A673 (cell line): ENCODE data around the gene B4GALNT3.

ENCODE experiments used
- EZH2 ChIP-seq: fragments of 200-600 bp; sonication (generic); IDR thresholded peaks from 2 replicates; pipeline ENCODE4 v1.6.1; 2017; ENCODE audit warnings: borderline replicate concordance, low read depth, mild to moderate bottlenecking, mixed read lengths, antibody characterized with exemption, low read length; ENCODE audit not compliant: poor library complexity, severe bottlenecking
- TF ChIP-seq, protein P1 (sequence below): fragments of 300-800, 200-600 bp; sonication (generic); conservative IDR thresholded peaks from 2 replicates; pipeline ENCODE4 v1.5.1; 2017; ENCODE audit warnings: low read depth, mild to moderate bottlenecking, antibody characterized with exemption, low read length, moderate library complexity, mixed read lengths

DNA sequence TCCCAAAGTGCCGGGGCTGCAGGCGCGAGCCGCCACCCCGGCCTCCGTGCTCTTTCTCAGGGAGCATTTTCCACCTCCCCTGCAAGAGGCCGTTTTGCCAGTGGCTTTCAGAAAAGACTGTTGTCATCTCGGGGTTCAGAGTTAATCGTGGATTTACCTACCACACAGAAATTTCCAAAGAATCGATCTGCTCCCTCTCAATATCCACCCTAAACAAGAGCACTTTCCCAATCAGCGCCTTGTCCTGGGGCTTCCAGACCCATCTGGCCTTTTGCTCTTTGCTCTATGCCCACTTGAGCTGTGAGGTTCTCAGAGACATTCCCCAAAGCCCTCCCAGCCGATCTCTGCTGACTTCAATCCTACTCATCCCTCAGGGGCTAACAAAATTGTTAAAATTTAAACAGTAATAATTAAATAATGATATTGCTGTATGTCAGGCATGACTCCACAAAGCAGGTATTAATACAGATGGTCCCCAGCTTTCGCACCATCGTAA, 116.9 kb downstream of the B4GALNT3 start:
- TF ChIP-seq, protein P1, sequence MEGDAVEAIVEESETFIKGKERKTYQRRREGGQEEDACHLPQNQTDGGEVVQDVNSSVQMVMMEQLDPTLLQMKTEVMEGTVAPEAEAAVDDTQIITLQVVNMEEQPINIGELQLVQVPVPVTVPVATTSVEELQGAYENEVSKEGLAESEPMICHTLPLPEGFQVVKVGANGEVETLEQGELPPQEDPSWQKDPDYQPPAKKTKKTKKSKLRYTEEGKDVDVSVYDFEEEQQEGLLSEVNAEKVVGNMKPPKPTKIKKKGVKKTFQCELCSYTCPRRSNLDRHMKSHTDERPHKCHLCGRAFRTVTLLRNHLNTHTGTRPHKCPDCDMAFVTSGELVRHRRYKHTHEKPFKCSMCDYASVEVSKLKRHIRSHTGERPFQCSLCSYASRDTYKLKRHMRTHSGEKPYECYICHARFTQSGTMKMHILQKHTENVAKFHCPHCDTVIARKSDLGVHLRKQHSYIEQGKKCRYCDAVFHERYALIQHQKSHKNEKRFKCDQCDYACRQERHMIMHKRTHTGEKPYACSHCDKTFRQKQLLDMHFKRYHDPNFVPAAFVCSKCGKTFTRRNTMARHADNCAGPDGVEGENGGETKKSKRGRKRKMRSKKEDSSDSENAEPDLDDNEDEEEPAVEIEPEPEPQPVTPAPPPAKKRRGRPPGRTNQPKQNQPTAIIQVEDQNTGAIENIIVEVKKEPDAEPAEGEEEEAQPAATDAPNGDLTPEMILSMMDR, result no peak
- TF ChIP-seq EZH2, result no peak
